CD14-positive monocyte (primary cell): ENCODE results near the gene AP1S3. TPM values are rescaled to one million over a fixed set of nuclear protein-coding genes. Genes with fewer than 3 reads are reported as not detected.

Experiments
- DNase-seq, 3 donors: peaks; one replicate each; pipeline ENCODE4 v3.0.0-alpha.2; 2011 to 2022
- H2AFZ ChIP-seq: 2 replicates; pipeline ENCODE4 v1.6.0; 2012; ENCODE audit warnings: mild to moderate bottlenecking, low read depth, low read length, inconsistent platforms; ENCODE audit not compliant: insufficient read depth, poor library complexity, severe bottlenecking
- H3K27ac ChIP-seq, 2 donors: 1 replicate in 1 of 2; 2 replicates in 1 of 2; pipeline ENCODE4 v1.5.1; 2012 to 2013; ENCODE audit warnings: low read length in 2 of 2, control low read depth in 1 of 2, inconsistent platforms in 1 of 2, low read depth in 1 of 2, mild to moderate bottlenecking in 1 of 2
- H3K27me3 ChIP-seq, 2 donors: one replicate each; pipeline versions ENCODE4 v1.6.0 to v1.6.1; 2011 to 2013; ENCODE audit warnings: low read length in 2 of 2; ENCODE audit not compliant: control insufficient read depth in 2 of 2, insufficient read depth in 2 of 2
- H3K36me3 ChIP-seq, 2 donors: replicated peaks in 1 of 2; 1 replicate in 1 of 2; 2 replicates in 1 of 2; pipeline versions ENCODE4 v1.5.1 to v1.6.1; 2012 to 2013; ENCODE audit warnings: low read length in 2 of 2, control low read depth in 1 of 2, inconsistent platforms in 1 of 2, mild to moderate bottlenecking in 1 of 2; ENCODE audit not compliant: insufficient read depth in 2 of 2, control insufficient read depth in 1 of 2
- H3K4me1 ChIP-seq, 2 donors: 1 replicate in 1 of 2; 2 replicates in 1 of 2; pipeline versions ENCODE4 v1.5.1 to v1.6.1; 2012 to 2013; ENCODE audit warnings: low read length in 2 of 2, control low read depth in 1 of 2, inconsistent platforms in 1 of 2, mild to moderate bottlenecking in 1 of 2, moderate library complexity in 1 of 2; ENCODE audit not compliant: insufficient read depth in 2 of 2, control insufficient read depth in 1 of 2
- H3K4me2 ChIP-seq: replicated peaks from 2 replicates; pipeline ENCODE3; 2012; ENCODE audit warnings: low read length, moderate library complexity, mild to moderate bottlenecking; ENCODE audit not compliant: poor library complexity, severe bottlenecking; ENCODE audit errors: extremely low read depth
- H3K4me3 ChIP-seq, 3 experiments: fragments of 200-600 bp in 1 of 3; sonication (generic) in 1 of 3; replicated peaks in 1 of 3; 1 replicate in 2 of 3; 2 replicates in 1 of 3; pipeline ENCODE4 v1.5.1; 2011 to 2013; ENCODE audit warnings: low read length in 3 of 3, mild to moderate bottlenecking in 3 of 3, control low read depth in 2 of 3, low read depth in 2 of 3, inconsistent platforms in 1 of 3, moderate library complexity in 1 of 3
- H3K79me2 ChIP-seq: 2 replicates; pipeline ENCODE4 v1.6.0; 2012; ENCODE audit warnings: mild to moderate bottlenecking, control low read depth, inconsistent platforms, low read length, moderate library complexity; ENCODE audit not compliant: insufficient read depth
- H3K9ac ChIP-seq: 2 replicates; pipeline ENCODE4 v1.6.0; 2017; ENCODE audit warnings: low read length, mild to moderate bottlenecking; ENCODE audit not compliant: insufficient read depth, poor library complexity, severe bottlenecking
- H3K9me3 ChIP-seq, 2 donors: replicated peaks in 1 of 2; 1 replicate in 1 of 2; 2 replicates in 1 of 2; pipeline versions ENCODE4 v1.5.1 to v1.6.1; 2012 to 2013; ENCODE audit warnings: low read length in 2 of 2, control low read depth in 1 of 2; ENCODE audit not compliant: control insufficient read depth in 1 of 2, insufficient read depth in 1 of 2
- H4K20me1 ChIP-seq: 2 replicates; pipeline ENCODE4 v1.6.0; 2012; ENCODE audit warnings: mild to moderate bottlenecking, low read length, control low read depth, moderate library complexity; ENCODE audit not compliant: insufficient read depth
- H3K27ac Mint-ChIP-seq, 7 donors: one replicate each; pipeline ENCODE4 v1.8.0; 2020; ENCODE audit warnings: mild to moderate bottlenecking in 7 of 7, mixed read lengths in 7 of 7, moderate library complexity in 6 of 7, inconsistent platforms in 2 of 7
- H3K27me3 Mint-ChIP-seq, 3 donors: one replicate each; pipeline ENCODE4 v1.8.0; 2021 to 2022; ENCODE audit warnings: low read depth in 3 of 3, mild to moderate bottlenecking in 3 of 3, mixed read lengths in 3 of 3, moderate library complexity in 3 of 3, inconsistent platforms in 1 of 3
- H3K36me3 Mint-ChIP-seq, 2 donors: one replicate each; pipeline ENCODE4 v1.8.0; 2020; ENCODE audit warnings: mixed read lengths in 2 of 2, inconsistent platforms in 1 of 2, mild to moderate bottlenecking in 1 of 2
- H3K4me1 Mint-ChIP-seq: one replicate; pipeline ENCODE4 v1.8.0; 2020; ENCODE audit warnings: mild to moderate bottlenecking, mixed read lengths
- H3K4me3 Mint-ChIP-seq, 2 donors: one replicate each; pipeline ENCODE4 v1.8.0; 2020; ENCODE audit warnings: mild to moderate bottlenecking in 2 of 2, mixed read lengths in 2 of 2, moderate library complexity in 1 of 2
- H3K9me3 Mint-ChIP-seq, 7 donors: one replicate each; pipeline ENCODE4 v1.8.0; 2020 to 2022; ENCODE audit warnings: mixed read lengths in 7 of 7, mild to moderate bottlenecking in 6 of 7, moderate library complexity in 6 of 7, inconsistent platforms in 2 of 7
- CTCF ChIP-seq: fragments of 200-600 bp; IDR thresholded peaks from one replicate; pipeline ENCODE4 v1.8.0; 2022; ENCODE audit warnings: antibody characterized with exemption, mild to moderate bottlenecking
- WGBS: methylation state at CpG from one replicate; pipeline ENCODE4 v1.1.5; 2013; ENCODE audit warnings: missing lambda C conversion rate; ENCODE audit not compliant: insufficient coverage; 5-methylcytosine and 5-hydroxymethylcytosine counted together
- intact Hi-C, 2 donors: fragments of 100-400 bp; cut with micrococcal nuclease; formaldehyde crosslinking; loops; one replicate each; pipeline versions ENCODE4 v1.15.0 to v1.15.1; 2023
- polyA plus RNA-seq, 3 donors: library from polyadenylated mRNA; depleted of rRNA in 1 of 3; unstranded in 2 of 3; stranded (reverse) in 1 of 3; fragments of 300-500 nt in 2 of 3; fragments of >200 nt in 1 of 3; fragmentation: Illumina TruSeq in 2 of 3; gene quantifications; 1 replicate in 2 of 3; 2 replicates in 1 of 3; pipeline ENCODE4 v1.2.3, GENCODE V29; 2012 to 2021

AP1S3 gene
- polyA plus RNA-seq, 3 donors: 0.80 to 1.3 (median 0.81) TPM

- WGBS: 100% methylated on average over 1 of the region's 5 CpGs
- no peak for DNase-seq
- Mint-ChIP-seq H3K4me3 (no peak overlapping the region), H3K27me3 (no peaks in the 10 kb centered on the region), H3K4me1 (peaks cover 8% of the 10 kb centered on the region), H3K36me3 (peaks cover 6 to 11% of the 10 kb centered on the region in 2 donors), H3K9me3 (peaks cover 1 to 12% (median 5%) of the 10 kb centered on the region in 7 donors), H3K27ac (no peak overlapping the region)
- TF ChIP-seq CTCF: no peak
- peaks cover 0 to 3% of the 10 kb centered on the region in 2 donors for H3K4me1 ChIP-seq
- H3K4me3 ChIP-seq: no peak overlapping the region
- no peak overlapping the region for H3K9ac ChIP-seq
- peaks cover 0 to 5% of the 10 kb centered on the region in 2 donors for H3K9me3 ChIP-seq
- no peaks in the 10 kb centered on the region for H3K27me3 ChIP-seq
- no peaks in the 10 kb centered on the region for H4K20me1 ChIP-seq
- H2AFZ ChIP-seq: no peak overlapping the region
- H3K79me2 ChIP-seq: peaks cover 13% of the 10 kb centered on the region
- no peaks in the 10 kb centered on the region for H3K36me3 ChIP-seq
- intact Hi-C loops: no loop called here
- H3K27ac ChIP-seq: no peak overlapping the region
- H3K4me2 ChIP-seq: no peak overlapping the region
These were observed 40.3 kb downstream of the AP1S3 start for GRCh38 chr2:223797037-223797436.

- peaks cover 14% of the 10 kb centered on the region for H3K4me1 Mint-ChIP-seq
- no peaks in the 10 kb centered on the region for H3K27me3 Mint-ChIP-seq
- no peak overlapping the region for H3K9ac ChIP-seq
- peaks cover 0 to 5% of the 10 kb centered on the region in 2 donors for H3K4me1 ChIP-seq
- H3K27me3 ChIP-seq: no peaks in the 10 kb centered on the region
- H3K36me3 Mint-ChIP-seq: peaks cover under 1 to 6% of the 10 kb centered on the region in 2 donors
- no peaks in the 10 kb centered on the region for H3K79me2 ChIP-seq
- H3K27ac ChIP-seq: no peak overlapping the region
- H3K4me2 ChIP-seq: no peak overlapping the region
- H3K9me3 ChIP-seq: no peaks in the 10 kb centered on the region
- H3K9me3 Mint-ChIP-seq: peaks cover 0 to 5% (median 2%) of the 10 kb centered on the region in 7 donors
- DNase-seq: no peak
- H4K20me1 ChIP-seq: no peaks in the 10 kb centered on the region
- no peak overlapping the region for H3K4me3 Mint-ChIP-seq
- no CpG with 5 or more reads among the region's 6 CpGs for WGBS
- no peak overlapping the region for H2AFZ ChIP-seq
- no peak overlapping the region for H3K4me3 ChIP-seq
- no peak overlapping the region for H3K27ac Mint-ChIP-seq
- no peaks in the 10 kb centered on the region for H3K36me3 ChIP-seq
- intact Hi-C loops: no loop called here
- TF ChIP-seq CTCF: no peak
These were observed 48.0 kb downstream of the AP1S3 start for GRCh38 chr2:223789423-223789822.
